MM.1S (cell line): ENCODE data around the gene SSU72.

Experiments used
- DNase-seq: peaks from one replicate; pipeline ENCODE4 v3.0.0-alpha.2; 2015
- H2AFZ ChIP-seq: fragments of 300-600 bp; sonication (generic); 2 replicates; pipeline ENCODE4 v1.6.0; 2016; ENCODE audit warnings: antibody characterized with exemption, low read length
- H3F3A ChIP-seq: fragments of 300-600 bp; sonication (generic); 2 replicates; pipeline ENCODE4 v1.6.1; 2016; ENCODE audit warnings: mild to moderate bottlenecking, antibody characterized with exemption, low read length, moderate library complexity, mixed read lengths; ENCODE audit not compliant: insufficient read depth
- H3K27ac ChIP-seq: fragments of 300-600 bp; sonication (generic); 2 replicates; pipeline ENCODE4 v1.5.1; 2016; ENCODE audit warnings: mild to moderate bottlenecking, low read length
- H3K27me3 ChIP-seq: fragments of 300-600 bp; sonication (generic); replicated peaks from 2 replicates; pipeline ENCODE4 v1.6.0; 2016; ENCODE audit warnings: low read length; ENCODE audit not compliant: insufficient read depth
- H3K36me3 ChIP-seq: fragments of 300-600 bp; sonication (generic); replicated peaks from 2 replicates; pipeline ENCODE4 v1.6.1; 2016; ENCODE audit warnings: mild to moderate bottlenecking, low read length, mixed read lengths; ENCODE audit not compliant: insufficient read depth
- H3K4me1 ChIP-seq: fragments of 300-600 bp; sonication (generic); 2 replicates; pipeline ENCODE4 v1.6.1; 2016; ENCODE audit warnings: low read length, mixed read lengths
- H3K4me2 ChIP-seq: fragments of 300-600 bp; sonication (generic); 2 replicates; pipeline ENCODE4 v1.6.0; 2016; ENCODE audit warnings: low read depth, low read length
- H3K4me3 ChIP-seq: fragments of 300-600 bp; sonication (generic); 2 replicates; pipeline ENCODE4 v1.5.1; 2016; ENCODE audit warnings: low read length, mixed read lengths
- H3K79me2 ChIP-seq: fragments of 300-600 bp; sonication (generic); 2 replicates; pipeline ENCODE4 v1.6.1; 2016; ENCODE audit warnings: mixed run types, low read length, mixed read lengths
- H3K9ac ChIP-seq: fragments of 300-600 bp; sonication (generic); 2 replicates; pipeline ENCODE4 v1.6.1; 2016; ENCODE audit warnings: low read length, mixed read lengths
- H3K9me2 ChIP-seq: fragments of 300-600 bp; sonication (generic); replicated peaks from 2 replicates; pipeline ENCODE4 v1.6.1; 2016; ENCODE audit warnings: mild to moderate bottlenecking, low read length, mixed read lengths; ENCODE audit not compliant: insufficient read depth
- H3K9me3 ChIP-seq: fragments of 300-600 bp; sonication (generic); replicated peaks from 2 replicates; pipeline ENCODE4 v1.6.1; 2016; ENCODE audit warnings: mild to moderate bottlenecking, low read length, mixed read lengths; ENCODE audit not compliant: insufficient read depth
- H4K20me1 ChIP-seq: fragments of 300-600 bp; sonication (generic); 2 replicates; pipeline ENCODE4 v1.6.1; 2016; ENCODE audit warnings: mild to moderate bottlenecking, low read length, moderate library complexity, mixed read lengths; ENCODE audit not compliant: insufficient read depth
- CTCF ChIP-seq: fragments of 300-600 bp; sonication (generic); IDR thresholded peaks from 2 replicates; pipeline ENCODE4 v1.5.1; 2016; ENCODE audit warnings: antibody characterized with exemption, low read length, mixed read lengths
- EZH2 ChIP-seq: fragments of 300-600 bp; sonication (generic); optimal IDR thresholded peaks from 2 replicates; pipeline ENCODE3; 2017; ENCODE audit warnings: low read depth, mild to moderate bottlenecking, antibody characterized with exemption, low read length, mixed read lengths
- EZH2phosphoT487 ChIP-seq: fragments of 300-600 bp; sonication (generic); IDR thresholded peaks from 2 replicates; pipeline ENCODE4 v1.6.1; 2018; ENCODE audit warnings: antibody characterized with exemption, low read length

The SSU72 gene

GRCh38 chr1:1552263-1552639, 22.4 kb downstream of the SSU72 start:
- Histone ChIP-seq H3K9ac (no peak overlapping the region), H4K20me1 (no peaks in the 10 kb centered on the region), H3K9me3 (no peaks in the 10 kb centered on the region), H3K27me3 (no peaks in the 10 kb centered on the region), H3K27ac (no peak overlapping the region), H3K9me2 (no peaks in the 10 kb centered on the region), H3K4me1 (no peaks in the 10 kb centered on the region), H3K4me2 (no peak overlapping the region), H3K4me3 (no peak overlapping the region), H3K36me3 (no peaks in the 10 kb centered on the region), H3K79me2 (peaks cover 14% of the 10 kb centered on the region; the same call in 1 of the 2 replicates), H2AFZ (no peak overlapping the region), H3F3A (no peaks in the 10 kb centered on the region)
- no peak for TF ChIP-seq EZH2
- no peak for TF ChIP-seq EZH2phosphoT487
- TF ChIP-seq CTCF = no peak
- DNase-seq = no peak

- H3K27ac ChIP-seq = no peak overlapping the region
- H2AFZ ChIP-seq = no peak overlapping the region
These were observed 23.0 kb downstream of the SSU72 start for GRCh38 chr1:1551524-1552262.

GRCh38 chr1:1550591-1551432, 23.9 kb downstream of the SSU72 start:
- H3K9me3 ChIP-seq = no peaks in the 10 kb centered on the region
- H3K36me3 ChIP-seq = no peaks in the 10 kb centered on the region
- H3K27ac ChIP-seq = no peak overlapping the region
- no peaks in the 10 kb centered on the region for H3K9me2 ChIP-seq
- no peak overlapping the region for H3K4me3 ChIP-seq
- no peak for DNase-seq
- no peaks in the 10 kb centered on the region for H3K27me3 ChIP-seq
- no peak overlapping the region for H3K9ac ChIP-seq
- no peaks in the 10 kb centered on the region for H3K4me1 ChIP-seq
- H3F3A ChIP-seq = no peaks in the 10 kb centered on the region
- H3K4me2 ChIP-seq = no peak overlapping the region
- TF ChIP-seq EZH2 (no peak), CTCF (peak; percentile 23; the same call in 1 of the 2 replicates), EZH2phosphoT487 (no peak)
- no peaks in the 10 kb centered on the region for H4K20me1 ChIP-seq
- no peak overlapping the region for H2AFZ ChIP-seq
- 0 out of 2 replicates have a peak, but pooled peaks cover 8% of the 10 kb centered on the region for H3K79me2 ChIP-seq

More at GRCh38 chr1:1551524-1552262, 23.0 kb downstream of the SSU72 start:
- Histone ChIP-seq H3K9me2 (no peaks in the 10 kb centered on the region), H4K20me1 (no peaks in the 10 kb centered on the region), H3K4me2 (no peak overlapping the region), H3K36me3 (no peaks in the 10 kb centered on the region), H3K27me3 (no peaks in the 10 kb centered on the region), H3K4me1 (no peaks in the 10 kb centered on the region), H3F3A (no peaks in the 10 kb centered on the region), H3K4me3 (no peak overlapping the region), H3K9ac (no peak overlapping the region), H3K79me2 (peaks cover 12% of the 10 kb centered on the region; the same call in 1 of the 2 replicates), H3K9me3 (no peaks in the 10 kb centered on the region)
- DNase-seq = no peak
- TF ChIP-seq CTCF (no peak), EZH2phosphoT487 (no peak), EZH2 (no peak)
